ENCODE data around the gene TRABD2B.

The TRABD2B gene

DNA sequence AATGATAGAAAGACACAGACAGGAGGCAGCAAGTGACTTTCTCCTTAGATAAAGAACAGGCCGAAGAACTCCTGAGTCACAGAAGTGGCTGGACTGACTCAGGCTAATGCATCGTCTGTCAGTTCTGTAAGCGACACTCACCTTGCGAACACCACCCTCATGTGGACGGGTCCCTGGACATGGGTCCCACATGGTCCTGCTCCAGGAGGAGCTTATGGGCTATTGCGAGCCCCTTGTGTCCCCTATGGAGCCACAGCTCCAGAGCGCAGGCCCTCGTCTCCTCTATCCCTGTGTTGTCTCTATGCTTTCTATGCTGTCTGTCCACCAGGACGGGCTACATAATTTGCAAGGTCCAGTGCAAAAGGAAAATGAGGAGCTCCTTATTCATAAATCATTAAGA, 85.8 kb downstream of the TRABD2B start:
- DNase-seq (ENCODE audit: low spot score) = no peak

DNA sequence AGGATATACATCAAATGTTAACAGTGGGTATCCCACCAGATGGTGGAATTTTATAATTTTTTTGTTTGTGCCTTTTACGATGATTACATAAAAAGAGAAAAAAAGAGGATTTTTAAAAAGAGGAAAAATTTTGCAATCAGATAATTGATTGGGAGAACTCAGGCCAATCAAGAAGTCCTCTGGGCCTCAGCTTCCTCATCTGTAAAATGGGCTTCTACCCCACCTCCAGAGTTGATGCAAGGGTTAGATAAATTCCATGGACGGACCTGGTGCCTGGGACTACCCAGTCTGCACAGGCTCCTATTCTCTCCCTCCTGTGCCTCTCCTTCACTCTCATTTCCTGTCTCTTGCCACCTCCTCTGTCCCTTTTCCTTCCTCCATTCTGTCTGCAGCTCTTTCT, 88.9 kb downstream of the TRABD2B start:
- DNase-seq (ENCODE audit: low spot score) = no peak

DNA sequence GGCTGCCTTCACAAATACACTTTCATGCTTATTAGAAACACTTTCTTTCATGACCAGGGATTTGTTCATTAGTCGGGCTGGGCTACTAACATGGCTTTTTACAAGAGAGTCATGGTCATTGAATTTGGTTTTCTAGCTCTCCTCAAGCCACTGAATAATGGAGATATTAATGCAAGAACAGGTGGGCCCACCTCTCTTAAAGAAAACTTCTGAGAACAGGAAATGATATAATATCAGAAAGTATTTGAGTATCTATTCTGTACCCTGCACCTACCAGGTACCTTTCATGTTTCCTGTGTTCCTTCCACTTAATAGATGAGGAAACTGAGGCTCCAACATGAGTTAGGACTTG, 90.0 kb downstream of the TRABD2B start:
- DNase-seq (ENCODE audit: low spot score) = no peak

DNA sequence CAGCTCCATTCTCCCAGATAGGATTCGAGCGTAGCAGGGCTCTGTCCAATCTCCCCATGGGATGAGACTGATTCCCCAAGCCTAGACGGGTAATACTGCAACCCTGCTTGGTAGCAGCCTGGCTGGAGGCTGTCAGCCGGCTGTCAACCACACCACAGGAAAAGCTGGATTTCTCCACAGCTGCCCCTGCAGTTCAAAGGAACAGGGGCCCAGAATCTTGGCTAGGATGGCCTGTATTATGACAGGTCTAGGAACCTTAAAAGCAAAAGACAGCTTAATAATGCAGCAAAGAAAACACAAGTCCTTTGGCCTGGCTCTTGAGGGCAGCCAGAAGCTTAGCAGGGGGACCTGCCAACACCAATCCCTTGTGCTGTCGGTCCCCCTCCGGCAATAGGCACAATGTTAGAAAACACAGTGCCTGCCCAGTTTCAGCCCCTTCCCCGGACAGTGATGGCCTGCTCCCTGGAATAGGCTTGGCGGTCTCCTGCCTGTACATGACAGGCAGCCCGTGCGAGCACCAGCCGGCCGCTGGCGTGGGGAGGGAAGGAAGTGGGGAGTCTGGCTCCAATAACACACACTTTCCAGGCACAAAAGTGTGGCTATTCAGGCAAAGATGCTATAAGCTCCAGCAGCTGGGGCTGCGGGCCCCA, 90.5 kb downstream of the TRABD2B start:
- DNase-seq (ENCODE audit: low spot score) = no peak

DNA sequence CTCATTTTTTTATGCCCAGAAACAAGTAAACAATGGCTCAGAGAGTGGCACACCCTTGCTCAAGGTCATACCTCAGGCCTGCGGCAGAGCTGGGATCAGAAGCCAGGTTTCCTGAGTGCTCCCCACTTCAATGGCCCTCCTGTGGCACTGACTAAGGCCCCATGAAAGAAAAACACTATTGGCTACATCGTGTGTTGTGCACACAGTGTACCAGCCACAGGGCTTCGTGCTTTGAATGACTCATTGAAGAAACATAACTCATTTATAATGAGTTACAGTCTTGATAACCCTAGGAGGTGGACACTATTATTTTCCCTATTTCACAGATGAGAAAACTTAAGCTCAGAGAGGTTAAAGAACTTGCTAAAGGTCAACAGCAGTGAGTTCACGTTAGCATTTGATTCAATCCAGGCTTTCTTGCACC, 91.2 kb downstream of the TRABD2B start:
- DNase-seq (ENCODE audit: low spot score) = no peak

GRCh38 chr1:47903723-47904122, 93.5 kb downstream of the TRABD2B start:
- no peak for DNase-seq (ENCODE audit: low spot score)

- no peak for DNase-seq (ENCODE audit: low spot score)
Measured at GRCh38 chr1:47901001-47901575, 96.1 kb downstream of the TRABD2B start.

DNA sequence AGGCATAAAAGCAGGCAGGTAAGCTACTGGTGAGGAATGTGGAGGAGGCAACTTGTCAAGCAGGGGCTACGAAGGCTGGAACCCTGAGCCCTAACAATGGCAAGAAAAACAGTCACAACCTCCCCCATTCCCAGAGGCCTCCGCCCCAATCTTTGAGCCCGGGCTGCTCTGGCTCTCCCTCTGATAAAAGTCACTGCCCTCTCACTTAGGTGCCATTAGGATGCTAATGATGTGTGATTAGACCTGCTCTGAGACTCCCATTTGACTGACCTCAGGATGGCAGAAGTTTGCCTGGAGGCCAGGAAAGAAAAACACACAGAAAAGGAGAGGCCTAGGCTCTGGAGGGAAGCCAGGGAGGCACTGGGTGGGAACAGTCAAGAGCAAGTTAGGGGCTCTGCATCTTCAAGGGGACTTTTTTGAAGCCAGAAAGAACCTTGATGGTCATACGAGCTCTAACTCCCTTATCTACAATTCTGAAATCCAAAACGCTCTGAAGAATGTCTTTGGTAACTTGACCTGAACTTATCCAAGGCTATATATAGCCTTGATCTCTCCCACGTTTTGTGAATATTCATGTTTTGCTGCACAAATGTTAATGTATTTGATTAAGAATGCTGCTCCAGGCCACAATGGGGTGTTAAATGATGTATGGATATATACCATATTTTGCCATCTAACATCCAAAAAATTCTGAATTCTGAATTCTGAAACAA, 98.9 kb downstream of the TRABD2B start:
- DNase-seq (ENCODE audit: low spot score) = no peak

GRCh38 chr1:47895279-47896125, 101.7 kb downstream of the TRABD2B start:
- no peak for DNase-seq (ENCODE audit: low spot score)

GRCh38 chr1:47894410-47895278, 102.5 kb downstream of the TRABD2B start:
- no peak for DNase-seq (ENCODE audit: low spot score)

DNA sequence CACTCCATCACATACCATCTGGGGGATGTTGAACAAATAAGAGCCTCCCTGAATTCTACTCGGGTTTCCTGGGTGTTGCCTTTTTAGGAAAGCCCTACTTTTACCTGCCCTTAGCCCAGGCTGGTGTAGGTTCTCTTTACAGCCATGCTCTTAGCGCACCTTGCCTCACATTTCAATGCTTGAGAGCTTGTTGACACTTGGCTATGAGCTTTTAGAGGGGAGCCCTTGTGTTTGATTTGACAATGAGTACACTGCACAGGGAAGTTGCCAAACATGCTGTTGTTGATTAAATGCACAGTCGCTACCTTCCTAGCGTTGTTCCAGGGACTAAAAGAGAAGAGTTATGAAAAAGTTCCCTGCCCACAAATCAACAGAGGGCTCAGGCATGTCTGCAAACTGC, 103.8 kb downstream of the TRABD2B start:
- DNase-seq (ENCODE audit: low spot score) = no peak

- DNase-seq (ENCODE audit: low spot score) = no peak
Measured at GRCh38 chr1:47890779-47891178, 106.4 kb downstream of the TRABD2B start.

GRCh38 chr1:47888294-47888629, 108.9 kb downstream of the TRABD2B start:
- no peak for DNase-seq (ENCODE audit: low spot score)

- no peak for DNase-seq (ENCODE audit: low spot score)
Measured at GRCh38 chr1:47887475-47888293, 109.5 kb downstream of the TRABD2B start.

- no peak for DNase-seq (ENCODE audit: low spot score)
Measured at GRCh38 chr1:47887060-47887459, 110.1 kb downstream of the TRABD2B start.

GRCh38 chr1:47886141-47886540, 111.0 kb downstream of the TRABD2B start:
- no peak for DNase-seq (ENCODE audit: low spot score)

- DNase-seq (ENCODE audit: low spot score) = no peak
Measured at GRCh38 chr1:47885062-47885830, 111.9 kb downstream of the TRABD2B start.

DNA sequence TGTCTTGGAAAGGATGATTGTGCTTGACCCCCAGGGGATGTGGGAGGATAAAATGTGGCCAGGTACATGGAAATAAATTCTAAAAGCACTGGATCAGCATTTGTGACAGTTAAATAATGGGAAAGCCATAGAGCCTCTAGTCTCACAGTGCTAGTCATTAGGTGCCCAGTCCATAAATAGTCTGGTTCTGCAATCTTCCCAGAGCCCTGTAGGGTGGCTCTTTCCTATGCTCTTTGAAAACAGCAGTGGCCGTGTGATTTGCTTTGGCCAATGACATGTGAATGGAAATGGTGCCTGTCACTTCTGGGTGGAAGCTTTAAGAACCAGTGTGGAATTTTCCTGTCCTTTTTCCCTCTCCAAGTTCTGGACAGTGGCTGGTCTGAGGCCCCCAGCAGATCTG, 113.2 kb downstream of the TRABD2B start:
- DNase-seq (ENCODE audit: low spot score) = no peak

DNA sequence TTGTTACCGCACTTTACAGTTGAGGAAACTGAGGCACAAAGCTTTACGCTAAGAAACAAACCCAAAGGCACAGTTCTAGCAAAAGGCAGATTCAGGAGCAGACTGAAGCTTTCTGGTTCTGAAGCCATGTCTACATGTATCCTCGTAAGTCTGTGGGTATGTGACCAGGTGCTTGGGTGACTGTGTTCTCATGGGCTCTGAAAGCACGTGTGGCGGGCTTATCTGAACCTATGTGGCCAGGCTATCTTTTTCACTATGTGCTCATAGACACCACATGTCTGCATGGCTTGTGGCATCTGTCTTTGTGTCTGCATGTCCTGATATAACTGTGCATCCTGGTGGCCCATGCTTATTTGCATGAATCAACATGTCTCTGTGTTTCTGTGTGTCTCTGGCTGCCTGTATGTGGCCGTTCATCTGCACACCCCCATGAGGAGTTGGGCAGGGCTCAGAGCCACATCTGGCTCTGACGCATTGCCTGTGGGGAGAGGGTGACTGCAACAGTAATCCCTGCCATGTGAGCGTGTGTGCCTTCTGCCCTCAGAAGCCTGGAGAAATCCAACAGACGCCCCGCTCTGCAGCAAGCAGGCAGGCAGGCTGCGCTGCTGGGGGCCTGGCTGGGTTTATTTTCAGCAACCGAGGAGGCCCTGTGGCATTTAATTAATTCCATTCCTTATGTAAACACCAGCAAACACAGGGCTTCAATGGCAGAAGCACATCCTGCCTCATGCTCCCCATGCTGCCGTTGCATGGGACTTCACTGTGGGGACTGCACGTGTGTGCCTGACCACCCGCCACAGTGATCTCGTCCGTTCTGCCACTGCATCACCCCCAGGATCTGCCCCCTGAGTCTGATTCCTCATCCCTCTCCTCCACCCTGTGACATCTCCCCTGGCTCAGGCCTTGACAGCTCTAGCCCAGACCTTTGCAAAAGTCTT, 115.4 kb downstream of the TRABD2B start:
- no peak for DNase-seq (ENCODE audit: low spot score)

Data from CD4-positive, alpha-beta T cell treated with Interleukin-6 at 100 ng/mL for 8 hours (primary cell).